OCI-LY1 (cell line): Measurements from ENCODE around the gene ULK4.

ENCODE experiments used
- H2AFZ ChIP-seq: fragments of 200-600 bp; sonication (generic), shearing (Covaris generic); 2 replicates; pipeline ENCODE4 v1.6.0; 2014; ENCODE audit warnings: antibody characterized with exemption, mild to moderate bottlenecking, low read length
- H3F3A ChIP-seq: fragments of 200-600 bp; sonication (generic), shearing (Covaris generic); 2 replicates; pipeline ENCODE4 v1.6.0; 2014; ENCODE audit warnings: mild to moderate bottlenecking, antibody characterized with exemption, low read length, moderate library complexity; ENCODE audit not compliant: insufficient read depth
- H3K27ac ChIP-seq: fragments of 200-600 bp; sonication (generic); 2 replicates; pipeline ENCODE4 v1.5.1; 2014; ENCODE audit warnings: low read length, mixed run types, mild to moderate bottlenecking, low read depth; ENCODE audit not compliant: poor library complexity, severe bottlenecking
- H3K27me3 ChIP-seq: fragments of 200-600 bp; sonication (generic); 2 replicates; pipeline ENCODE4 v1.6.0; 2014; ENCODE audit warnings: antibody characterized with exemption, mild to moderate bottlenecking, low read length, moderate library complexity; ENCODE audit not compliant: insufficient read depth
- H3K36me3 ChIP-seq: fragments of 200-600 bp; sonication (generic); 2 replicates; pipeline ENCODE4 v1.6.1; 2014; ENCODE audit warnings: mild to moderate bottlenecking, antibody characterized with exemption, low read length, moderate library complexity, mixed read lengths; ENCODE audit not compliant: insufficient read depth
- H3K4me1 ChIP-seq: fragments of 200-600 bp; sonication (generic); 2 replicates; pipeline ENCODE4 v1.5.1; 2014; ENCODE audit warnings: mild to moderate bottlenecking, low read length, moderate library complexity; ENCODE audit not compliant: insufficient read depth, severe bottlenecking
- H3K4me2 ChIP-seq: fragments of 200-600 bp; sonication (generic), shearing (Covaris generic); 2 replicates; pipeline ENCODE4 v1.6.1; 2014; ENCODE audit warnings: low read length
- H3K4me3 ChIP-seq: fragments of 200-600 bp; sonication (generic); 2 replicates; pipeline ENCODE4 v1.5.1; 2014; ENCODE audit warnings: low read length, low read depth, mild to moderate bottlenecking, mixed read lengths; ENCODE audit not compliant: poor library complexity, severe bottlenecking
- H3K79me2 ChIP-seq: fragments of 200-600 bp; shearing (Covaris generic); 2 replicates; pipeline ENCODE4 v1.6.1; 2016; ENCODE audit warnings: mixed run types, low read length, mixed read lengths; ENCODE audit not compliant: insufficient read depth
- H3K9ac ChIP-seq: fragments of 200-600 bp; sonication (generic), shearing (Covaris generic); 2 replicates; pipeline ENCODE4 v1.6.1; 2014; ENCODE audit warnings: mild to moderate bottlenecking, low read length, mixed read lengths
- H3K9me2 ChIP-seq: fragments of 200-600 bp; sonication (generic), shearing (Covaris generic); 2 replicates; pipeline ENCODE4 v1.6.1; 2014; ENCODE audit warnings: low read depth, mild to moderate bottlenecking, low read length, mixed read lengths
- H3K9me3 ChIP-seq: fragments of 200-600 bp; shearing (Covaris generic); 2 replicates; pipeline ENCODE4 v1.6.1; 2014; ENCODE audit warnings: low read length, mixed read lengths
- H4K20me1 ChIP-seq: fragments of 200-600 bp; sonication (generic), shearing (Covaris generic); 2 replicates; pipeline ENCODE4 v1.6.0; 2016; ENCODE audit warnings: mild to moderate bottlenecking, low read length; ENCODE audit not compliant: insufficient read depth
- EZH2 ChIP-seq: fragments of 200-600 bp; sonication (generic), shearing (Covaris generic); IDR thresholded peaks from 2 replicates; pipeline ENCODE4 v1.8.0; 2017; ENCODE audit warnings: borderline replicate concordance, mixed run types, mild to moderate bottlenecking, antibody characterized with exemption, low read length, moderate library complexity, mixed read lengths
- TF ChIP-seq, protein P1 (sequence below): fragments of 200-600 bp; sonication (generic), shearing (Covaris generic); IDR thresholded peaks from 2 replicates; pipeline ENCODE4 v1.5.1; 2017; ENCODE audit warnings: mild to moderate bottlenecking, antibody characterized with exemption, low read length, moderate library complexity, mixed read lengths

ULK4 gene

DNA sequence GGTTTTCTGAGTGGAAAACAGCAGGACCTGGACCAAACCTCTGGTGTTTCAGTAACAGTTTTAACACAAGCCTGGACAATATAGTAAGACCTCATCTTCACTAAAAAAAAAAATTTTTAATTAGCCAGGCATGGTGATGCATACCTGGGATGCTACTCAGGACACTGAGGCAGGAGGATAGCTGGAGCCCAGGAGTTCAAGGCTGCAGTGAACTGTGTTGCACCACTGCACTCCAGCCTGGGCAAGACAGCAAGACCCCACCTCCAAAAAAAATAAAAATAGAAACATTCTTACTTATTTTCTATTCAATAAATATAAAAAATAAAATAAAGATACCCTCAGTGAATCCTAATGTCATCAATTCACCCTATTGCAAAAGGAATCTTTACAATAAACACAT is 21.5 kb downstream of the ULK4 start:
- H3F3A ChIP-seq: no peaks in the 10 kb centered on the region
- no peak overlapping the region for H3K4me3 ChIP-seq
- no peak for TF ChIP-seq EZH2
- TF ChIP-seq, protein P1, sequence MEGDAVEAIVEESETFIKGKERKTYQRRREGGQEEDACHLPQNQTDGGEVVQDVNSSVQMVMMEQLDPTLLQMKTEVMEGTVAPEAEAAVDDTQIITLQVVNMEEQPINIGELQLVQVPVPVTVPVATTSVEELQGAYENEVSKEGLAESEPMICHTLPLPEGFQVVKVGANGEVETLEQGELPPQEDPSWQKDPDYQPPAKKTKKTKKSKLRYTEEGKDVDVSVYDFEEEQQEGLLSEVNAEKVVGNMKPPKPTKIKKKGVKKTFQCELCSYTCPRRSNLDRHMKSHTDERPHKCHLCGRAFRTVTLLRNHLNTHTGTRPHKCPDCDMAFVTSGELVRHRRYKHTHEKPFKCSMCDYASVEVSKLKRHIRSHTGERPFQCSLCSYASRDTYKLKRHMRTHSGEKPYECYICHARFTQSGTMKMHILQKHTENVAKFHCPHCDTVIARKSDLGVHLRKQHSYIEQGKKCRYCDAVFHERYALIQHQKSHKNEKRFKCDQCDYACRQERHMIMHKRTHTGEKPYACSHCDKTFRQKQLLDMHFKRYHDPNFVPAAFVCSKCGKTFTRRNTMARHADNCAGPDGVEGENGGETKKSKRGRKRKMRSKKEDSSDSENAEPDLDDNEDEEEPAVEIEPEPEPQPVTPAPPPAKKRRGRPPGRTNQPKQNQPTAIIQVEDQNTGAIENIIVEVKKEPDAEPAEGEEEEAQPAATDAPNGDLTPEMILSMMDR: no peak
- H3K4me1 ChIP-seq: no peaks in the 10 kb centered on the region
- no peak overlapping the region for H2AFZ ChIP-seq
- no peaks in the 10 kb centered on the region for H3K36me3 ChIP-seq
- no peak overlapping the region for H3K27ac ChIP-seq
- no peaks in the 10 kb centered on the region; the same call in 1 of the 2 replicates for H3K9me3 ChIP-seq
- no peak overlapping the region for H3K9ac ChIP-seq
- H3K27me3 ChIP-seq: no peaks in the 10 kb centered on the region
- no peak overlapping the region for H3K4me2 ChIP-seq
- H3K79me2 ChIP-seq: no peaks in the 10 kb centered on the region
- H4K20me1 ChIP-seq: no peaks in the 10 kb centered on the region
- no peaks in the 10 kb centered on the region for H3K9me2 ChIP-seq

DNA sequence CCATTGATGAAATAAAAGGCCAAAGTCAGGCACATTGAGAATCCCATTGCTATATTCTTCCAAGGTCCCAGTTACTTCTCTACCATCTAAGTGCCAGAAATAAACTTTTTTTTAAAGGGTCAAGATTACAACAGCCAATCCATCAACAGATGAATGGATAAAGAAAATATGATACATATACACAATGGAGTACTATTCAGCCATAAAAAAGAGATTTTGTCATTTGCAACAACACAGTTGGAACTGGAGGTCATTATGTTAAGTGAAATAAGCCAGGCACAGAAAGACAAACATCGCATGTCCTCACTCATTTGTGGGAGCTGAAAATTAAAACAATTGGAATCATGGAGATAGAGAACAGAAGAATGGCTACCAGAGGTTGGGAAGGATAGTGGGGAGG is 25.5 kb downstream of the ULK4 start:
- Histone ChIP-seq H3K4me3 (no peak overlapping the region), H3K9me3 (no peaks in the 10 kb centered on the region; the same call in 1 of the 2 replicates), H4K20me1 (no peaks in the 10 kb centered on the region), H3K79me2 (no peaks in the 10 kb centered on the region), H3K9me2 (no peaks in the 10 kb centered on the region), H3K9ac (no peak overlapping the region), H2AFZ (no peak overlapping the region), H3K27me3 (no peaks in the 10 kb centered on the region), H3K4me2 (no peak overlapping the region), H3K36me3 (no peaks in the 10 kb centered on the region), H3F3A (no peaks in the 10 kb centered on the region), H3K27ac (no peak overlapping the region), H3K4me1 (no peaks in the 10 kb centered on the region)
- TF ChIP-seq EZH2: no peak
- TF ChIP-seq, protein P1: no peak

DNA sequence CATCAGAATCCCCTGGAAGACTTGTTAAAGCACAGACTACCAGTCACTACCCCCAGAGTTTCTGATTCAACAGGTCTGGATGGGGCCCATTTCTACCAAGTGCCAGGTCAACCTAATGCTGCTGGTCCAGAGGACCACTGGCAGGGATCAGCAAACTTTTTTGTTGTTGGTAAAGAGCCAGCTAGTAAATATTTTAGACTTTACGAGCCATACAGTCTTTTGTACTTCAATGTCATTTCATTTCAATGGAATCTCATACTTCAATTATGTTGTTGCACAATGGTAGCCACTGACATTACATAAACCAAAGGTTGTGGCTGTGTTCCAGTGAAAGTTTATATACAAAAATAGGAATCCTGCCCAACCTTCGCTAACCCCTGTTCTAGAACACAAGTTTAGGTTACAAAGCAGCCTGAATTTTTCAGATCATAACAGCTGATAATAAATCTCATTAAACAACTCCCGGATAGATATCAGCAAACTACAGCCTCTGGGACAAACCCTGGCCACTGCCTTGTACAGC is 28.7 kb downstream of the ULK4 start:
- Histone ChIP-seq H3K9me2 (no peaks in the 10 kb centered on the region), H3K27ac (no peak overlapping the region), H2AFZ (no peak overlapping the region), H3K36me3 (no peaks in the 10 kb centered on the region), H4K20me1 (no peaks in the 10 kb centered on the region), H3F3A (no peaks in the 10 kb centered on the region), H3K9ac (no peak overlapping the region), H3K4me2 (no peak overlapping the region), H3K4me1 (no peaks in the 10 kb centered on the region), H3K9me3 (no peaks in the 10 kb centered on the region), H3K27me3 (no peaks in the 10 kb centered on the region), H3K79me2 (no peaks in the 10 kb centered on the region), H3K4me3 (no peak overlapping the region)
- TF ChIP-seq, protein P1: no peak
- TF ChIP-seq EZH2: no peak
